HEK293 (cell line): ENCODE data around the gene IFT80.

Experiments
- CTCF ChIA-PET: fragments of 350-600 bp; formaldehyde crosslinking; extraction: SDS; loops from one replicate; lab custom pipeline; 2021; ENCODE audit warnings: antibody characterized with exemption; lab: Yijun Ruan, JAX
- POLR2A ChIA-PET: fragments of 300-600 bp; formaldehyde crosslinking; extraction: SDS; loops from one replicate; lab custom pipeline; 2020; ENCODE audit warnings: antibody characterized with exemption, inconsistent platforms; lab: Yijun Ruan, JAX
- H3K27ac ChIP-seq: fragments of 200-500 bp; sonication (Bioruptor generic); 2 replicates; pipeline ENCODE4 v1.5.1; 2014; ENCODE audit warnings: low read depth, low read length, control low read depth, inconsistent platforms; ENCODE audit errors: extremely low read depth
- H3K36me3 ChIP-seq, 2 experiments: fragments of 200-500 bp in 1 of 2; sonication (Bioruptor generic) in 1 of 2; 1 replicate in 1 of 2; 2 replicates in 1 of 2; pipeline ENCODE4 v1.5.1; 2014 to 2017; ENCODE audit warnings: inconsistent platforms in 2 of 2, low read length in 2 of 2; ENCODE audit not compliant: control insufficient read depth in 2 of 2, insufficient read depth in 1 of 2
- H3K4me1 ChIP-seq: fragments of 200-500 bp; sonication (Bioruptor generic); 2 replicates; pipeline ENCODE4 v1.5.1; 2014; ENCODE audit warnings: mild to moderate bottlenecking, low read length, inconsistent platforms; ENCODE audit not compliant: control insufficient read depth, insufficient read depth
- H3K4me3 ChIP-seq: 2 replicates; pipeline ENCODE4 v1.5.1; 2011; ENCODE audit warnings: low read depth, mild to moderate bottlenecking, control low read depth, low read length, moderate library complexity
- H3K9me3 ChIP-seq: fragments of 200-500 bp; sonication (Bioruptor generic); 2 replicates; pipeline ENCODE4 v1.5.1; 2014; ENCODE audit warnings: low read depth, low read length, inconsistent platforms; ENCODE audit not compliant: control insufficient read depth, insufficient read depth
- PRDM6 ChIP-seq: fragments of 450-650 bp; formaldehyde crosslinking; IDR thresholded peaks from 2 replicates; pipeline ENCODE4 v1.5.1; 2017; ENCODE audit warnings: missing biosample characterization, missing genetic modification characterization
- SCRT2 ChIP-seq: fragments of 450-650 bp; formaldehyde crosslinking; IDR thresholded peaks from 2 replicates; pipeline ENCODE4 v1.5.1; 2016; ENCODE audit warnings: missing biosample characterization, missing genetic modification characterization
- ZNF121 ChIP-seq: fragments of 450-650 bp; formaldehyde crosslinking; IDR thresholded peaks from 2 replicates; pipeline ENCODE4 v1.5.1; 2016; ENCODE audit warnings: missing biosample characterization, missing genetic modification characterization
- ZNF366 ChIP-seq: fragments of 450-650 bp; formaldehyde crosslinking; conservative IDR thresholded peaks from 2 replicates; pipeline ENCODE4 v1.5.1; 2016; ENCODE audit warnings: missing biosample characterization, missing genetic modification characterization
- ZNF544 ChIP-seq: fragments of 450-650 bp; formaldehyde crosslinking; IDR thresholded peaks from 2 replicates; pipeline ENCODE4 v1.5.0; 2017; ENCODE audit warnings: missing biosample characterization, missing genetic modification characterization
- ZNF571 ChIP-seq: fragments of 450-650 bp; formaldehyde crosslinking; IDR thresholded peaks from 2 replicates; pipeline ENCODE4 v1.5.0; 2017; ENCODE audit warnings: missing biosample characterization, missing genetic modification characterization
- ZSCAN23 ChIP-seq: fragments of 450-650 bp; formaldehyde crosslinking; IDR thresholded peaks from 2 replicates; pipeline ENCODE4 v1.5.1; 2016; ENCODE audit warnings: missing biosample characterization, missing genetic modification characterization
- TF ChIP-seq, protein P1 (sequence below): fragments of 450-650 bp; formaldehyde crosslinking; IDR thresholded peaks from 2 replicates; pipeline ENCODE4 v1.5.1; 2016; ENCODE audit warnings: missing biosample characterization, missing genetic modification characterization
- TF ChIP-seq, protein P2 (sequence below): fragments of 450-650 bp; formaldehyde crosslinking; IDR thresholded peaks from 2 replicates; pipeline ENCODE4 v1.5.1; 2017; ENCODE audit warnings: missing biosample characterization, mild to moderate bottlenecking, missing genetic modification characterization, moderate library complexity

IFT80 gene

DNA sequence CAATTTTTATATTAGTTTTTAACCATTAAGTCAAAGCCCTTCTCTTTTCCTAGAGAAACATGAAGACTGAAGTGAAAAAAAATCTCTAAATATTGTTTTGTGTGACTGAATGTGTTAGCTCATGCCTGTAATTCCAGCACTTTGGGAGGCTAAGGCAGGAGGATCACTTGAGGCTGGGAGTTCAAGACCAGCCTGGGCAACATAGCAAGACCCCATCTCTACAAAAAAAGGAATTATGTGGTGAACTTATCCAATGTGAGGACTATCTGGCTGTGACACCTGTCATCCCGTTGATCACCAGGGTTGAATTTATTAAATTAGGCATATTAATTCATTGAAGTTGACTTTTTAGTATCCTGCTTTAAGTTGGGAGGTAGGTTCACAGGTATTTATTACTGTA, 13.5 kb upstream of the IFT80 start:
- no peaks in the 10 kb centered on the region for H3K4me1 ChIP-seq
- peaks cover 56 to 84% of the 10 kb centered on the region in 2 experiments for H3K36me3 ChIP-seq
- ChIA-PET CTCF (interaction anchor here (1.1 to 4.2 kb wide), 4 partner anchors 10 to 380 kb away, joined by 4 to 22 read pairs (median 8); no protein-coding TSS in a partner anchor), POLR2A (no interaction called here)
- no peak overlapping the region for H3K4me3 ChIP-seq
- no peaks in the 10 kb centered on the region for H3K9me3 ChIP-seq
- H3K27ac ChIP-seq, result no peak overlapping the region
- TF ChIP-seq SCRT2 (tag by site-specific recombination), result no peak
- TF ChIP-seq ZNF121, result peak; percentile 97
- TF ChIP-seq ZNF571, result no peak
- TF ChIP-seq, protein P1, sequence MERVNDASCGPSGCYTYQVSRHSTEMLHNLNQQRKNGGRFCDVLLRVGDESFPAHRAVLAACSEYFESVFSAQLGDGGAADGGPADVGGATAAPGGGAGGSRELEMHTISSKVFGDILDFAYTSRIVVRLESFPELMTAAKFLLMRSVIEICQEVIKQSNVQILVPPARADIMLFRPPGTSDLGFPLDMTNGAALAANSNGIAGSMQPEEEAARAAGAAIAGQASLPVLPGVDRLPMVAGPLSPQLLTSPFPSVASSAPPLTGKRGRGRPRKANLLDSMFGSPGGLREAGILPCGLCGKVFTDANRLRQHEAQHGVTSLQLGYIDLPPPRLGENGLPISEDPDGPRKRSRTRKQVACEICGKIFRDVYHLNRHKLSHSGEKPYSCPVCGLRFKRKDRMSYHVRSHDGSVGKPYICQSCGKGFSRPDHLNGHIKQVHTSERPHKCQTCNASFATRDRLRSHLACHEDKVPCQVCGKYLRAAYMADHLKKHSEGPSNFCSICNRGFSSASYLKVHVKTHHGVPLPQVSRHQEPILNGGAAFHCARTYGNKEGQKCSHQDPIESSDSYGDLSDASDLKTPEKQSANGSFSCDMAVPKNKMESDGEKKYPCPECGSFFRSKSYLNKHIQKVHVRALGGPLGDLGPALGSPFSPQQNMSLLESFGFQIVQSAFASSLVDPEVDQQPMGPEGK (tag by site-specific recombination), result no peak
- no peak for TF ChIP-seq ZSCAN23 (tag by site-specific recombination)
- TF ChIP-seq, all 188 proteins: peak for 1

- Histone ChIP-seq H3K9me3 (no peaks in the 10 kb centered on the region), H3K4me1 (no peaks in the 10 kb centered on the region), H3K4me3 (no peak overlapping the region), H3K36me3 (peaks cover 45 to 82% of the 10 kb centered on the region in 2 experiments), H3K27ac (no peak overlapping the region)
- TF ChIP-seq, protein P2, sequence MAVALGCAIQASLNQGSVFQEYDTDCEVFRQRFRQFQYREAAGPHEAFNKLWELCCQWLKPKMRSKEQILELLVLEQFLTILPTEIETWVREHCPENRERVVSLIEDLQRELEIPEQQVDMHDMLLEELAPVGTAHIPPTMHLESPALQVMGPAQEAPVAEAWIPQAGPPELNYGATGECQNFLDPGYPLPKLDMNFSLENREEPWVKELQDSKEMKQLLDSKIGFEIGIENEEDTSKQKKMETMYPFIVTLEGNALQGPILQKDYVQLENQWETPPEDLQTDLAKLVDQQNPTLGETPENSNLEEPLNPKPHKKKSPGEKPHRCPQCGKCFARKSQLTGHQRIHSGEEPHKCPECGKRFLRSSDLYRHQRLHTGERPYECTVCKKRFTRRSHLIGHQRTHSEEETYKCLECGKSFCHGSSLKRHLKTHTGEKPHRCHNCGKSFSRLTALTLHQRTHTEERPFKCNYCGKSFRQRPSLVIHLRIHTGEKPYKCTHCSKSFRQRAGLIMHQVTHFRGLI (tag by site-specific recombination), result no peak
- no peak for TF ChIP-seq ZNF366 (tag by site-specific recombination)
- POLR2A ChIA-PET, result interaction anchor here (2.1 kb wide), 1 partner anchor 11 kb away, joined by 9 read pairs; the partner anchor contains the start of genes IFT80 and SMC4
- CTCF ChIA-PET, result interaction anchor here (0.7 kb wide), 2 partner anchors 405 to 1087 kb away, joined by 3 to 5 read pairs; no protein-coding TSS in a partner anchor
Measured at GRCh38 chr3:160409812-160410610, 11.0 kb upstream of the IFT80 start.

- peaks cover 11 to 72% of the 10 kb centered on the region in 2 experiments for H3K36me3 ChIP-seq
- H3K27ac ChIP-seq, result no peak overlapping the region
- POLR2A ChIA-PET, result interaction anchor here (0.9 kb wide), 1 partner anchor 45 kb away, joined by 3 read pairs; the partner anchor contains the start of gene TRIM59
- TF ChIP-seq ZNF366 (tag by site-specific recombination), result 0 out of 2 replicates have a peak, but pooled peaks have one; percentile 33
- peak; percentile 19; the same call in 1 of the 2 replicates for TF ChIP-seq PRDM6 (tag by site-specific recombination)
- no peak for TF ChIP-seq ZNF544 (tag by site-specific recombination)
- CTCF ChIA-PET, result interaction anchor here (0.5 to 2.5 kb wide), 3 partner anchors 10 to 582 kb away, joined by 3 to 12 read pairs (median 4); no protein-coding TSS in a partner anchor
- peak overlapping the region; percentile 72 for H3K4me3 ChIP-seq
- no peaks in the 10 kb centered on the region for H3K4me1 ChIP-seq
- no peaks in the 10 kb centered on the region for H3K9me3 ChIP-seq
Measured at GRCh38 chr3:160403796-160404470, 4.9 kb upstream of the IFT80 start.
